HepG2 (cell line): Measurements from ENCODE around the gene FBXW2. TPM values are rescaled to one million over a fixed set of nuclear protein-coding genes. Genes with fewer than 3 reads are reported as not detected.

Experiments
- BRD4 ChIP-seq: sonication (generic); formaldehyde crosslinking; IDR thresholded peaks from 2 replicates; pipeline ENCODE4 v1.4.0; 2020; ENCODE audit warnings: missing genetic modification reagents
- CEBPB ChIP-seq: IDR thresholded peaks from 2 replicates; pipeline ENCODE4 v1.6.1; 2011; ENCODE audit warnings: low read depth, low read length, improper control_type of control experiment, borderline replicate concordance
- EEA1 ChIP-seq: sonication (generic); formaldehyde crosslinking; IDR thresholded peaks from 2 replicates; pipeline ENCODE4 v1.5.1; 2020; ENCODE audit warnings: mild to moderate bottlenecking, missing genetic modification reagents, borderline replicate concordance
- FOXC1 ChIP-seq: sonication (generic); formaldehyde crosslinking; IDR thresholded peaks from 2 replicates; pipeline ENCODE4 v1.8.0; 2022; ENCODE audit warnings: mild to moderate bottlenecking, missing genetic modification reagents, borderline replicate concordance
- GPN1 ChIP-seq: sonication (generic); formaldehyde crosslinking; IDR thresholded peaks from 2 replicates; pipeline ENCODE4 v1.5.1; 2020; ENCODE audit warnings: missing genetic modification reagents, borderline replicate concordance
- HDAC2 ChIP-seq: sonication (generic); formaldehyde crosslinking; IDR thresholded peaks from 2 replicates; pipeline ENCODE4 v1.4.0; 2020; ENCODE audit warnings: missing genetic modification reagents
- HDAC6 ChIP-seq: fragments of 200-600 bp; sonication (generic); IDR thresholded peaks from 2 replicates; pipeline ENCODE4 v1.7.0; 2017; ENCODE audit warnings: mild to moderate bottlenecking, antibody characterized with exemption, low read length, low read depth
- HES4 ChIP-seq: sonication (generic); formaldehyde crosslinking; IDR thresholded peaks from 2 replicates; pipeline ENCODE4 v1.9.0; 2021; ENCODE audit warnings: mild to moderate bottlenecking, missing genetic modification reagents, borderline replicate concordance
- HNRNPL ChIP-seq: fragments of 200-400 bp; formaldehyde crosslinking; IDR thresholded peaks from 2 replicates; pipeline ENCODE4 v1.6.1; 2017; ENCODE audit warnings: mild to moderate bottlenecking, low read depth, low read length
- HOXA3 ChIP-seq: sonication (generic); formaldehyde crosslinking; IDR thresholded peaks from 2 replicates; pipeline ENCODE4 v1.5.0; 2020; ENCODE audit warnings: missing genetic modification reagents
- KDM6A ChIP-seq: IDR thresholded peaks from 2 replicates; pipeline ENCODE4 v1.6.1; 2016; ENCODE audit warnings: low read depth
- MXI1 ChIP-seq: IDR thresholded peaks from 3 replicates; pipeline ENCODE4 v1.6.1; 2012; ENCODE audit warnings: low read depth, low read length, inconsistent platforms, borderline replicate concordance
- NAIF1 ChIP-seq: sonication (generic); formaldehyde crosslinking; IDR thresholded peaks from 2 replicates; pipeline ENCODE4 v1.5.0; 2020; ENCODE audit warnings: mild to moderate bottlenecking, missing genetic modification reagents, borderline replicate concordance
- NKX3-1 ChIP-seq: sonication (generic); formaldehyde crosslinking; IDR thresholded peaks from 2 replicates; pipeline ENCODE4 v1.5.0; 2020; ENCODE audit warnings: missing genetic modification reagents
- RBFOX2 ChIP-seq: fragments of 200-400 bp; formaldehyde crosslinking; IDR thresholded peaks from 2 replicates; pipeline ENCODE4 v1.6.1; 2017; ENCODE audit warnings: low read depth, mild to moderate bottlenecking, low read length
- SIN3A ChIP-seq: IDR thresholded peaks from 2 replicates; pipeline ENCODE4 v1.6.1; 2011; ENCODE audit warnings: low read depth, mild to moderate bottlenecking, control low read depth, low read length, borderline replicate concordance
- SOX5 ChIP-seq: IDR thresholded peaks from 2 replicates; pipeline ENCODE4 v1.6.1; 2016; ENCODE audit warnings: borderline replicate concordance
- ZBED4 ChIP-seq: sonication (generic); formaldehyde crosslinking; IDR thresholded peaks from 2 replicates; pipeline ENCODE4 v1.4.0; 2020; ENCODE audit warnings: missing genetic modification reagents, borderline replicate concordance
- ZNF17 ChIP-seq: sonication (generic); formaldehyde crosslinking; IDR thresholded peaks from 2 replicates; pipeline ENCODE4 v1.5.0; 2020; ENCODE audit warnings: mild to moderate bottlenecking, missing genetic modification reagents
- ZNF274 ChIP-seq: sonication (generic); formaldehyde crosslinking; IDR thresholded peaks from 2 replicates; pipeline ENCODE4 v1.5.1; 2020; ENCODE audit warnings: mild to moderate bottlenecking, missing genetic modification reagents
- ZNF431 ChIP-seq: sonication (generic); formaldehyde crosslinking; IDR thresholded peaks from 2 replicates; pipeline ENCODE4 v1.9.0; 2022; ENCODE audit warnings: missing genetic modification reagents, low read depth, mild to moderate bottlenecking, borderline replicate concordance
- ZNF550 ChIP-seq: sonication (generic); formaldehyde crosslinking; IDR thresholded peaks from 2 replicates; pipeline ENCODE4 v1.4.0; 2020; ENCODE audit warnings: mild to moderate bottlenecking, missing genetic modification reagents, borderline replicate concordance
- ZNF556 ChIP-seq: sonication (generic); formaldehyde crosslinking; IDR thresholded peaks from 2 replicates; pipeline ENCODE4 v1.4.0; 2020; ENCODE audit warnings: mild to moderate bottlenecking, missing genetic modification reagents, borderline replicate concordance
- ZNF672 ChIP-seq: sonication (generic); formaldehyde crosslinking; IDR thresholded peaks from 2 replicates; pipeline ENCODE4 v1.8.1; 2022; ENCODE audit warnings: missing genetic modification reagents
- ZNF792 ChIP-seq: IDR thresholded peaks from 2 replicates; pipeline ENCODE4 v1.6.1; 2016
- ZSCAN31 ChIP-seq: sonication (generic); formaldehyde crosslinking; IDR thresholded peaks from 2 replicates; pipeline ENCODE4 v1.5.0; 2020; ENCODE audit warnings: low read depth, mild to moderate bottlenecking, missing genetic modification reagents
- polyA plus RNA-seq, 8 experiments: library from polyadenylated mRNA; depleted of rRNA in 3 of 8; stranded (reverse) in 7 of 8; unstranded in 1 of 8; fragments of >200 nt; fragmentation: Illumina TruSeq in 4 of 8; extraction: Trizol in 4 of 8; gene quantifications; 2 replicates each; pipeline versions ENCODE4 v1.2.1 to v1.2.3, GENCODE V29; 2011 to 2016; ENCODE audit warnings: low read depth in 4 of 8, missing spikeins in 1 of 8, mixed read lengths in 1 of 8; ENCODE audit not compliant: insufficient read depth in 1 of 8
- total RNA-seq, 5 experiments: library from RNA; depleted of rRNA; stranded (reverse); fragments of >200 nt; fragmentation: Illumina TruSeq; extraction: Trizol; gene quantifications; 2 replicates each; pipeline ENCODE4 v1.2.3, GENCODE V29; 2016; ENCODE audit warnings: low read depth in 1 of 5
- TF ChIP-seq, protein P1 (sequence below): sonication (generic); formaldehyde crosslinking; conservative IDR thresholded peaks from 2 replicates; pipeline ENCODE4 v1.4.0; 2020; ENCODE audit warnings: missing genetic modification reagents

FBXW2 gene
- total and polyA plus RNA-seq, 2 of the 13 experiments (the other 11 are each of a cell fraction or from before 2014, with no cell fraction given), result 35.4 to 43.1 TPM

GRCh38 chr9:120714088-120714845 lies 78.9 kb downstream of the FBXW2 start, which contains the start of gene MEGF9 (continued):
- TF ChIP-seq ZBED4 (CRISPR knock-in tag), result no peak; the same call in 1 of the 2 replicates
- TF ChIP-seq ZNF672 (CRISPR knock-in tag), result no peak
- no peak for TF ChIP-seq ZNF550 (CRISPR knock-in tag)
- TF ChIP-seq HOXA3 (CRISPR knock-in tag), result 0 out of 2 replicates have a peak, but pooled peaks have one; percentile 22
- peak; percentile 1; the same call in 1 of the 2 replicates for TF ChIP-seq HES4 (CRISPR knock-in tag)
- no peak; the same call in 1 of the 2 replicates for TF ChIP-seq NKX3-1 (CRISPR knock-in tag)
- TF ChIP-seq HNRNPL, result 0 out of 2 replicates have a peak, but pooled peaks have one; percentile 43
- peak; percentile 36 for TF ChIP-seq ZNF274 (CRISPR knock-in tag)
- TF ChIP-seq NAIF1, result no peak
- no peak for TF ChIP-seq HDAC2 (CRISPR knock-in tag)
- 0 out of 2 replicates have a peak, but pooled peaks have one; percentile 31 for TF ChIP-seq EEA1 (CRISPR knock-in tag)
- TF ChIP-seq RBFOX2, result peak; percentile 83
- TF ChIP-seq SOX5 (CRISPR knock-in tag), result no peak
- no peak for TF ChIP-seq CEBPB
- TF ChIP-seq MXI1, result peak; percentile 61; the same call in 1 of the 3 replicates
- TF ChIP-seq GPN1 (CRISPR knock-in tag), result no peak
- no peak for TF ChIP-seq KDM6A
- TF ChIP-seq BRD4, result no peak
- 0 out of 2 replicates have a peak, but pooled peaks have one; percentile 67 for TF ChIP-seq SIN3A
- peak; percentile 21; the same call in 1 of the 2 replicates for TF ChIP-seq ZNF792 (CRISPR knock-in tag)
- TF ChIP-seq, protein P1, sequence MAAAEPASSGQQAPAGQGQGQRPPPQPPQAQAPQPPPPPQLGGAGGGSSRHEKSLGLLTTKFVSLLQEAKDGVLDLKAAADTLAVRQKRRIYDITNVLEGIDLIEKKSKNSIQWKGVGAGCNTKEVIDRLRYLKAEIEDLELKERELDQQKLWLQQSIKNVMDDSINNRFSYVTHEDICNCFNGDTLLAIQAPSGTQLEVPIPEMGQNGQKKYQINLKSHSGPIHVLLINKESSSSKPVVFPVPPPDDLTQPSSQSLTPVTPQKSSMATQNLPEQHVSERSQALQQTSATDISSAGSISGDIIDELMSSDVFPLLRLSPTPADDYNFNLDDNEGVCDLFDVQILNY (CRISPR knock-in tag), result 0 out of 2 replicates have a peak, but pooled peaks have one; percentile 39
- TF ChIP-seq ZNF556 (CRISPR knock-in tag), result no peak
- peak; percentile 53; the same call in 1 of the 2 replicates for TF ChIP-seq ZNF431 (CRISPR knock-in tag)
- no peak for TF ChIP-seq ZNF17 (CRISPR knock-in tag)
- TF ChIP-seq FOXC1 (CRISPR knock-in tag), result no peak; the same call in 1 of the 2 replicates
- TF ChIP-seq HDAC6, result no peak
- TF ChIP-seq ZSCAN31 (CRISPR knock-in tag), result no peak
